Stimulated activated CD4-positive, alpha-beta T cell treated with anti-CD3 and anti-CD28 coated beads, Interleukin-12 subunit alpha, Interleukin-12 subunit beta, amount 100 ng/mL, for 24 hours (primary cell): Measurements from ENCODE around the gene YWHAH.

Experiments
- DNase-seq, 2 experiments: peaks; one replicate each; pipeline ENCODE4 v3.0.0-alpha.2; 2020; ENCODE audit warnings: low read depth in 2 of 2

YWHAH gene

DNA sequence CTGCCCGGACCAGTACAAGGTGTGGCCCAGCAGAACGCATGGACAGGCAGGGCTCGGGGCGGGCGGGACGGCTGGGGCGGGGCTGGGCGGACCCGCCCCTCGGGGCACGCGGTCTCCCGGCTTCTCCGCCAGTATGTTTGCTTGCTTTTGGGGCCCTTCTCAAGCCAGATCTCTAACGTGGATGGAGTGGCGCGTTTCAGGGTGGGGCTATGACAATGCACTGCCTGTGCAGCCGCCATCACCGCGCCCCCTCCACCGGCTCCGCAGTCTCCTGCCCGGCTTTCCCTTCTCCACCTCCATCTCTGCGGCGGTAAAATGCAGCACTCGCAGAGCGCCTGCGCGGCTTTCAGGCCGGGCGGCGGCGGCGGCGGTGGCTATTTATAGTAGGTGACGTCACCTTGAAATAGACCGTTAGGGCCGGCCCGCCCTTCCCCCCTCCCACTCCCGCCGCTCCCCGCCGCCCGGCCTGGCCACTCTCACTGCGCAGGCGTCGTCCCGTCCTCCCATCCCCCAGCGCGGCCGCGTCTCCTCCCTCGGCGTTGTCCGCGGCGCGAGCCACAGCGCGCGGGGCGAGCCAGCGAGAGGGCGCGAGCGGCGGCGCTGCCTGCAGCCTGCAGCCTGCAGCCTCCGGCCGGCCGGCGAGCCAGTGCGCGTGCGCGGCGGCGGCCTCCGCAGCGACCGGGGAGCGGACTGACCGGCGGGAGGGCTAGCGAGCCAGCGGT is at the start of gene YWHAH:
YWHAH (plus strand) TSS at position 558 of the 722 bp plus-strand sequence. CDS start 199 bp downstream, outside the sequence.
- peak; percentile 82 to 92 for DNase-seq

GRCh38 chr22:31895411-31896123 is 48.8 kb upstream of the YWHAH start:
- no peak for DNase-seq

DNA sequence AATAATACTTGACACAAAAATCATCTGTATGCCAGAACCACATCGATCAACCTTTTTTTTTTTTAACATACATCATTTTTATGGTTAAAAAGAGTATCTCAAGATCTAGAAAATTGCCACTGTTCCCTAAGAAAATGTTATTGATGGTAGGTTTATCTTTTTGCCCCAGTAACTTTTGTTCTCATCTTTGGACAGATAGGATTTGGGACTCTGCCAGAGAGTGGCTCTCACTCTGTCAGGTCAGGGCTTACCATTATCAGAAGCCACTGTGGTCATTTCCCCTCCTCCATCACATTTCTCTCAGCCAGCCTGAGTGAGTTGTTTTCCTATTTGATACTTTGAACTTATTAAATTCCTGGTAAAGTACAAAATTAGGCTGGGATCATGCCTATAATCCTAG is 47.9 kb upstream of the YWHAH start:
- DNase-seq, result no peak

- DNase-seq, result no peak
Observed at GRCh38 chr22:31897842-31898805, 46.2 kb upstream of the YWHAH start.

- DNase-seq, result no peak
Observed at GRCh38 chr22:31898926-31899325, 45.4 kb upstream of the YWHAH start.

- no peak for DNase-seq
Observed at GRCh38 chr22:31899669-31900068, 44.7 kb upstream of the YWHAH start.

DNA sequence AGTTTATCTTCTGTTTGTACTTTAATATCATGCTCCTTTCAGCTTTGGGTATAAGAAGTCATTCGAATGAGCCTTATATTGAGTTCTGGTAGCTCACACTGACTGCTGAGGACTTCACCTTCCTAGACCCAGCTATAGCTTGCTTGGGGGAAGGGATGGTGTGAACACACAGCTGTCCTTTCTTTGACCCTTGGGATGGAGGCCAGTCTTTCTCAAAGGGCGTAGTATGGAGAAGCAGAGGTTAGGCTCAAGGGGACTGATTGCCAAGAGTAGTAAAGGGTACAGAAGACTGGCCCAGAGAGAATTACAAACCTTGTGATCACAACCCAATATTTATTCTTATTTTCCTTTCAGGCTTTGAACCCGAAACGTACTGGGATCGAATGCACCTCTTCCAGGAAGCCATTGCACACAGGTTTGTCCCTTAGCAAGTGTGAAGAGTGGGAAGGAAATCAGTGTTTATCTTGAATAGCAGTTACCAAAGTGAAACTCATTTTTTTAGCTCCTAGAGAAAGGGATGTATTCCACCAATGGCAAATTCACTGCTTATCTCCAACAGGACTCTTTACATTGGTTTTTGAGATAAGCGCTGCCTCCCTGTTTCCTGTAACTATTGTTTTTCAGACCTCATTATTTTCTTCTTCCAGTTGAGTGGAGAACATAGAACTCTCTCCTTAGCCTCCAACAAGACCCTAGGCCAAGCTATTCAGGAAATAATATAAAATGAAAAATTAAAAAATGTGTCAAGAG is 42.8 kb upstream of the YWHAH start:
- no peak for DNase-seq

DNA sequence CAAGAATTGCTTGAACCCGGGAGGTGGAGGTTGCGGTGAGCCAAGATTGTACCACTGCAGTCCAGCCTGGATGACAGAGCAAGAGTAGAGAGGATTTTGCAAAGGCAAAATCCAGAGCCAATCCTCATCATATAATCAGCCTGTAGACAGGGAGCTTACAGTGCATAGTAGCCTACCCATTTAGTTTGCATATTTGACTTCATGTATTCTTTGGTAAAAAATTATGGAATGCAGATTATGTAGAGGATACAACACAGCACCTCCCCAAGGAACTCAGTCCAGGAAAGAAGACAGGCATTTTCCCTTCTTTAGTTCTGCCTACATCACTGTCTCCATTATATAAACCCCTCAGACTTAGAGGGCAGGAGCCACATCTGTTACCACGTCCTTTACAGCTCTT is 39.7 kb upstream of the YWHAH start:
- no peak for DNase-seq

DNA sequence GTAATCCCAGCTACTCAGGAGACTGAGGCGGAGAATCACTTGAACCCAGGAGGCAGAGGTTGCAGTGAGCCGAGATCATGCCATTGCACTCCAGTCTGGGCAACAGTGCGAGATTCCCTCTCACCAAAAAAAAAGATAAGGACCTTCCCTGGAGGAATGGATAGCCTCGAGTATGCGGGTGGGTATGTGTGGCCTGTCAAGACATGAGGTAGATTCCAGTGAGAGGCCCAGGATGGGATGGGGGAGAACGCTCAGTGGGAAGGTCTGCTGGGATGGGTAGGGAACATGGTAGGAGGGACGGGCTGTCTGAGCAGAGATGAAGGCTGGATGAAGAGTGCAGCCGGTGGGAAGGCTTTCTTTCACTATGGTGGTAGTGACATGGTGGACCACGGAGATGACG is 39.0 kb upstream of the YWHAH start:
- no peak for DNase-seq

GRCh38 chr22:31906086-31906485 is 38.2 kb upstream of the YWHAH start:
- DNase-seq, result no peak

GRCh38 chr22:31906569-31906968 is 37.8 kb upstream of the YWHAH start:
- no peak for DNase-seq

GRCh38 chr22:31909977-31910376 is 34.4 kb upstream of the YWHAH start:
- DNase-seq, result no peak

- DNase-seq, result no peak
Observed at GRCh38 chr22:31911565-31912406, 32.5 kb upstream of the YWHAH start.

- DNase-seq, result no peak
Observed at GRCh38 chr22:31912407-31912743, 32.0 kb upstream of the YWHAH start.

DNA sequence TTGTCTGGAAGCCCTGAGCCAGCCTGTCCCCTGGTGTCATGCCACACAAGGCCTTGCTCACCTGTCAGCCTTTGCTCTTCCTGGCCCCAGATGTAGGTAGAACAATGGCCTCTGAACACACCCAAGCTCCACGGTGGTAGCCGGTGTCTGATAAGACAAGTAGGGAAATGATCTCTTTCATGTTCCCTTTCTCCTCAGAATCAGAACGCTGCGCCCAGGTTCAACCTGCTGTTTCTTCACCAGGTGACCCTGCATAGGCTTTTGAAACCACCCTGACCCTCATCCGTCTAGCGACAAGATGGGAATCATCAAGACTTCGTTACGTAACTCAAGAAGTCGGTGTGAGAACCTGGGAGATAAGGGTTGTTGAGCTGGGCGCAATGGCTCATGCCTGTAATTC is 28.7 kb upstream of the YWHAH start:
- DNase-seq, result no peak

DNA sequence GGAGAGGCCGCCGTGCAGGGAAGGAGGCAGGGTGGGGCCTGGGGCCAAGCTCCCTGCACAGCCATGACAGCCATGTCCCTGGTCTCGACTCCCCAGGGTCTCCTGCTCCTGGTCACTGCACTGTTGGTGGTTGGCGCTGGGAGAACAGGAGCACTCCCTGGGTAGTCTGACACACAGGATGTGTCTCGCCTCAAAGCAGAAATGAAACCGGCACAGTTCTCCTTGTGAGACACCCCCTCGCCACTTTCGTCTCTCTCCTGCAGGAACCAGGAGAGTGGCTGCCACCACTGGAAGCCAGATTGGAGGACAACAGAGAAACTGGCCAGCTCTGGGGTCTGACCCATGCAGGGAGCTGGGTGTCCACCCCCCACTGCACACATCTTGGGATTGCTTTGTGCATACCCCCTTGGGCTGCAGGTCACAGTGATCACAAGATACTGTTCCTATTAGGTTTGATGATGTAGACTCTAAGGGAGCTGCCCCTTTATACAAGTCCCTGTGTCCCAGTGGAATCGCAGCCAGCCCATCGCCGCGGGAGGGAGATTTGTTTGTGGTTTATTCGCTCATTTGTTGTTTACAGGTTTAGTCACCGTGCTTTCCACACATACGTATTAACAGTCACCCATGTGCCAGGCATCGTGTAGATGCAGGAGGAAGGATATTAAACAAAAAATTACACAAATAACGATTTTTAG is 27.0 kb upstream of the YWHAH start:
- DNase-seq, result no peak

- DNase-seq, result no peak
Observed at GRCh38 chr22:31919730-31920129, 24.6 kb upstream of the YWHAH start.

GRCh38 chr22:31920306-31920705 is 24.0 kb upstream of the YWHAH start:
- DNase-seq, result no peak

DNA sequence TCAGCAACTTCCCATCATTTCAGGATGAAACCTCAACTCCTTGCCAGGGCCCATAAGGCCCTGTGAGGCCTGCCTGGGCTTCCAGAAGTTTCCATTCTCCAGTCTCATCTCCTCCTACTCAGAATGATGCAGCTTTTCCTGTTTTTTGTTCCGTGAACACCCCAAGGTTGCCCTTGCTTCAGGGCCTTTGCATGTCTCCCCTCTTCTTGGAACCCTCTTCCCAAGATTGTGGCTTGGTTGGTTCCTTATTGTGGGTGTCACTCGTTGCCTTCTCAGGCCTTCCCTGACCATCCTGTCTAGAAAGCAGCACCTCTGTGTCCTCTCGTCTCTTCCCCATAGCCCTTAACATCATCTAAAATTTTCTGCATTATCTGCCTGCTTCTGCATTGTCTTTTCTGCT is 23.2 kb upstream of the YWHAH start:
- DNase-seq, result no peak

- no peak for DNase-seq
Observed at GRCh38 chr22:31922534-31922933, 21.8 kb upstream of the YWHAH start.
